Stimulated activated CD8-positive, alpha-beta memory T cell treated with anti-CD3 and anti-CD28 coated beads, Interleukin-12 subunit alpha, Interleukin-12 subunit beta, amount 100 ng/mL, for 4 hours (primary cell): ENCODE measurements around the gene FCHSD1.
A peak's percentile ranks its signal among the peaks of the same experiment; 100 is the strongest.

Source experiments
- DNase-seq: peaks from one replicate; pipeline ENCODE4 v3.0.0-alpha.2; 2020; ENCODE audit warnings: low read depth

FCHSD1 gene

DNA sequence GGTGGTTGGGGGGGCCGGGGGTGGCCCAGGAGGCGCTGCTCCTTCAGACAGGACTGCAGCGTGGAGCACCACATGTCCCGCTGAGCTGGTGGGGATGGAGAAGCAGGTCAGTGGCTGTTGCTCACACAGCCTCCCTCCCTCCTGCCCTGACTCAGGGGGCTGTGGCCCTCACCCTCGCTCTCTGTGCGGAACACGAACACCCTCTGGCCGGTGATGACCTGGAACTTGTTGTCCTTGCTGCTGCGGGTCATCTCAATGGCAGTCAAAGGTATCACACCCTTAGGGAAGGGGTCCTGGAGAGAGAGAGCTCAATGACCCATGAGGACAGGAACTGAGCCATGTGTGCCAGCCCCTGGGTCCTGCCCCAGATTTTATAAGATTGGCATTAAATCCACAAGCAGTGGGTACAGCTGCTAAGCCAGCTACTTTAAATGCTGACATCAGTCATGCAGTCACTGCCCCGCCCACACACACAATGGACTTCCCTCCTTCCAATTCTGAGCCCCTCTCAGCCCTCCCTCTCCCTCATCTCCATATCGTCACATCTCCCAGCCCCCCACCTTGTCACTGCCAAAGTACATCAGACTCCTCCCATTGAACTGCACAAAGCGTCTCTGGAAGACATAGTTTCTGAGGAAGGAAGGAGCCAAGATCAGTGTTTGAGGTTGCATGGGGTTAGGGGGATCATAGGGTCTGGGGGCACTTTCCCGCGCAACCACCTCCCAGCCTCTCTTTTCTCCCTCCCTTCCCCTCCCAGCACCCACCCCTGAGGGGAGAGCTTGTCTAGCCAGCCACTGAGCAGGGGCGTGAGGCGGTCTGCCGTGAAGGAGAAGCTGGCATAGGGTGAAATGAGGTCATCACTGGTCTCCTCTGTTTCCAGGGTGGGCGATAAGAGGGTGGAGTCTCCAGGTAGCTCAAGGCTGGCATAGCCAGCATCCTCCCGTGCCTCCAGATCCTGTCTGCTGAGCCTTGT is 21.9 kb upstream of the FCHSD1 start:
- no peak for DNase-seq

DNA sequence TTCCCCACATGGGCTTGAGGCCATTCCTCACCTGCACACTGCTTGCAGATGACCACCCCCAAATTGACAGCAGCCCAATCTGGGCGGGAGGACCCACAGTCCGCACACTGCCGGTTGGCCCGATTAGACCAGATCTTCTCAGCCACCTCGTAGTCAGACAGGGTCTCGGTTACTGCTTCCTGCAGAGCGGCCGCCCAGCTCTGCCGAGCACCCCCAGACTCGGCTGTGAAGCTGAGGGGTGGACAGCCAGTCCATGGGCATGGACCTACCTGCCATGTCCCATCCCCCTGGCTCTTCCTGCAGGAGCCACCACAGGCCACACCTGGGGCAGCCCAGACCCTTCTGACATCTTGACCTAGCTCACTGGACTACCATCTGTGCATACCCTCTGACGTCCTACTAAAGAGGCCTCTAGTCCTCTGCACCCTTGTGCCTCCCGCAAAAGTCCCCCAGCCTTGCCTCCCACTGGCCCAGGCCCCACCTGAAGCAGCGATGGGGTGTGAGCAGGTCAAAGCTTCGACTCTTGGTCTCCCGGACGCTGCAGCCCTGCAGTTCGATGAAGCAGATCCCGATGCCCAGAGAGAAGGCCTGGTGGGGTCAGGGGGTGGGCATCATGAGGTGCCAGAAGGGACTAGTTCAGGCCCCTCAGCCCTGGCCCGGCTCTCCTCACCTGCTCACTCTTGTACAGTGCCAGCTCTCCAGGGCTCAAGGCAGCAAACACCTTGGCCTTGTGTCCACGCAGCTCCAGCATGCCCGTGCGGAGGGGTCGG is 21.0 kb upstream of the FCHSD1 start:
- DNase-seq: no peak

DNA sequence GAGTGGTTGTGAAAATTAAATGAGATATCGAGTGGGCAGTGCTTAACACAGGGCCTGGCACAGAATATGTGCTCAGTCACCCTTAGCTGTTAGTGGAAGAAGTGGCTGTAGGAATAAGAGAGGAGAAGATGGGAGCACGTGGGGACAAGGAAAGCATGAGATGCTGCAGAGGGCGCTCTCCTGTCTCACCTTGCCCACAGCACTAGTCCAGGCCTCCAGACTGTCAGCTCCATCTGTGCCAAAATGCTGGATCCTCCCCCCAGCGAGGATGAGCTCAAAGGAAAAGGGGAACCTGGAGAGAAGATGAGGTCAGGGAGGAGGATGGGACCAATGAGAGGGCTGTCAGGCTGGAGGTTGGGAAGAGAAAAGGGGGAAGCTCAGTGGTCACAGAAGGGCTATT is 18.3 kb upstream of the FCHSD1 start:
- no peak for DNase-seq

DNA sequence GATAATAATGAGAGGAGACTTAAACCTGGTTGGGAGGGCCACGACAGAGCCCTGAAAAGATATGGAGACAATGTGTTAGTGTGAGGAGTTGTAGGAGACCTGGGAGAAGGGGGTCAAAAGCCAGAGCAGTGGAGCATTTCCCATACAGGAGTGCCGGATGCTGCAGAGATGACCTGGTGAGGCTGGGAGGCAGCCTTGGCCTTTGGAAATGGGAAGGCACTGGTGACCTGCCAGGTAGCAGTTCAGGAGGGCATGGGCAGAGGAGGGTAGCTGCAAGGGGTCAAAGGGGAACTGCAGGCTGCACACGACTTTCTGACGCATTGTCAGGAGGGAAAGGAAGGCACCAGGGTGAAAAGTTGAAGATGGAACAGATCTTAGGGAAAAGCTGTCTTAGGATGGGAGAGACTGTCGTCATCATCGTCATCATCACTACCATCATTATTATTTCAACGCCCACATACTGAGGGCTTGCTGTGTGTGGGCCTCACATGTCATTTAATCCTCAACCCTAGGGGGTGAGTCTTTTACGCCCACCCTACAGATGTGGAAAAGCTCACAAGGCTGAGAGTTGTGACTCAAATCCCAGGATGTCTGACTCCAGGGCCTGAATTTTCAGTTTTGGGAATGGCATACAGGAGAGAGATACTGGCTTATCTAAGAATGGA is 17.5 kb upstream of the FCHSD1 start:
- no peak for DNase-seq

DNA sequence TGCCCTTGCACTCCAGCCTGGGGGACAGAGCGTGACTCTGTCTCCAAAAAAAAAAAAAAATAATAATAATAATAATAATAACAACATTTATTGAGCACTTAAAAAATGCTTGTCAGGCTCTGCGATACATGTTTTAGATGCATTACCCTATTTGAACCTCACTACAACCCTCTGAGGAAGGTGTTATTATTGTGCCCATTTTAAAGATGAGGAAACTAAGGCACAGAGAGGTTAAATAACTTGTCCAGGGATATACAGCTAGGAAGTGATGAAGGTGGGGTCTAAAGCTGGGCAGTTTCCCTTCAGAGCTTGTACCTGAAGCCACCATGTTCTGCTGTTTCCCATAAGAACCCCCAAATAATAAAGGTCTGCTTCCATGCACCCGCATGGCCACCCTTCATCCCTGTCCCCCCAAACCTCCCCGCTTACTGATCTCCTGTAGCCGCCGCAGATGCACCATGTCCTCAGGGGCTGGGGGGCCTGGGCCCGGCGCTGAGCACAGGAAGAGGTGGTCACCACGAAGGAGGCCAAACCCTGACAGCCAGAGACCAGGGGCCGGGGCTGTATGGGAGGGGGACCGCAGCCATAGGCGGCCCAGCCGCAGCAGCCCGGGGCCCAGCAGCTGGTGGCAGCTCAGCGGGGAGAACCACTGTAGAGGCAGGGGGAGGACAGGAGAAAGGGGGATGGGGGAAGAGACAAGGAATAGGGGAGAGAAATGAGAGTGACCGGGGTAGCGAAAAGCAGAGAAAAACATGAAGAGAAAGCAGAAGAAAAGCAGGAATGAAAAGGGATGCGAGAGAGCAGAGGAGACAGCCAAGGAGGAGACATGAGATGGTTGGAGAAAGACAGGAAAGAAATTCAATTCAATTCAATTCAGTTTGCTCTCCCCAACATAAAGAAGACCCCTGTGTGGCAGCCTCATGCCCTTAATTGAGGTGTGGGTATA is 15.1 kb upstream of the FCHSD1 start:
- no peak for DNase-seq

DNA sequence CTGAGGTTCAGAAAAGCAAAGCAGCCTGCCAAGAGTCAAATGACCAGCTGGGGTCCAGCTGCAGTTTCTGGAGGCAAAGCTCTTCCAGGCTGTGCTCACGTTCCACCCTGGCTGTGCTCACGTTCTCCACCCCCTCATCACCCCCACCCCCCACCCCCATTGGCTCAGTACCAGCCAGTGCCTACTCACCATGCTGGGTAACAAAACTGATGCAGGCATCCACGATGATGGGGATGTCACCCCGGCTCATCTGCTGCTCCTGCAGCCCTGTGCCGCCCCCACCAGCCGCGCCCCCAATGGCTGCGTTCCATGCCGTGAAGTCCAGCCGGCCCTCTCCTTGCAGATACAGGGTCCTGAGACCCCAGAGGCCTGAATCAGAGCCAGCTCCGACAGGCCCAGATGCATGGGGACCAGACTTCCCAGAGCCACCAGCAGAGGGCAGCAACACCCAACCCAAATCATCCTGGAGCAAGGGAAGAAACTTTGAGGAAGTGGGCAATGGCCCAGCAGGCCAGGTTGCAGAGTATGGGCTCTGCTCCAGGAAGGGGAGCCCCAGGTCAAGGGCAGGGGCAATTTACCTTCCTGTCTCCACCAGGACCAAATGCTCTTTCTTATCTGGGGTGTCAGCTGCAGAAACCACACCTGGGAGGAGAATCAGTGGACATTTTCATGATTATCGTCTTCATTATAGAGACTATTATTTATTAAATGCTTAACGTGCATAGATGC is 13.7 kb upstream of the FCHSD1 start:
- peak; percentile 41 for DNase-seq

DNA sequence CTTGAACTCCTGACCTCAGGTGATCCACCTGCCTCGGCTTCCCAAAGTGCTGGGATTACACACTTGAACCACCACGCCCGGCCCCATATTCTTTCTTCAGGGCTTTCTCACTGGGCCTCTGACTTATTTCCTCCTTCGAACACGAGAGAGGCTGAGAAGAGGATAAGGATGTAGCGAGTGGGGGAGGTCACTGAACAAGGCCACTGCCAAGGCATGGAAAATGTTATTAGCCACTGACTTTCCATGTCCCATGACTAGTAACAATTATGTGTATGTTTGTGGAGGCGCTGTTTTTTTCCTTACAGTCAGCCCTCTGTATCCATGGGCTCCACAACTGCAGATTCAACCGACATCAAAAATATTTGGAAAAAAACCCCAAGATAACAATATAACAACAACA is 12.3 kb upstream of the FCHSD1 start:
- DNase-seq: no peak

DNA sequence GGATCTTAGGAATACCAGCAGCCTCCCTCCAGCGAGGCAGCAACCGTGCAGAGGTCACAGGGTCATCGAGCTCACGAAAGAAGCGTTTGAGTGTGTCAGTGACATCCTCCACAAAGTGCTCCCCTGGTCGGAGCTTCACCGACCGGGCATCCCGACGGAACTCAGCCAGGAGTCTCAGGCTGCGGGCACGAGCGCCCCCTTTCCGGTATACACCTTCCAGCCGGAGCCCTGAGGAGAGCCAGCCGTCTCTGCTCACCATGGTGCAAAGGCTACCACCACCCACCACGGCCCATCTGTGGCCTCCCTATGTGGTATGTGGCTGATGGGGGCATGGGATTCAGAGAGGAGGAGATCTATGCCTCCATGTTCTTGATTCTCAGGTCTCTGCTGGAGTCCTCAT is 10.8 kb upstream of the FCHSD1 start:
- no peak for DNase-seq

DNA sequence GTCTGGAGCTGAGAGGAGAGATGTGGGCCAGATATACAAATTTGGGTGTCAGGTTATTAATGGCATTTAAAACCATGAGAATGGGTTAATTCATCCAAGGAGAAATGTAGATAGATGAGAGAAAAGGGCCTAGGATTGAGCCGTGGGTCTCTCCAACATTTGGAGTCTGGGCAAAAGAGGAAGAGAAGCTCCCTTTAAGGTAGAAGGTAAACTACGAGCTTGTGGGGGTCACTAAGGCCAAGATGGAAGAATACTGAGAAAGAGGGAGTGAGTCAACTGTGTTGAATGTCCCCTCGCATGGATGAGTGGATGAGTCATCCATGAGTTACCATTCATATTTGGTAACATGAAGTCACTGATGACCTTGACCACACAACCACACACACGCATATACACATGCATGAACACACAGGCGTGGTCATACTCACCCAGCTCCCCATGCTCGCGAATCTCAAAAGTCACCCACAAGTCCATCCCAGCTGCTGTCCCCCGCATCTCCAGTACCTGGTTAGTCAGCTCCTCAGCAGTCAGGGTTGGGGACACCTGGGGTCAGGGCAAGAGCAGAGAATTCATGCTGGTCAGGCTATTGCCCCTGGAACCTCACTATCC is 6.8 kb upstream of the FCHSD1 start:
- DNase-seq: no peak

DNA sequence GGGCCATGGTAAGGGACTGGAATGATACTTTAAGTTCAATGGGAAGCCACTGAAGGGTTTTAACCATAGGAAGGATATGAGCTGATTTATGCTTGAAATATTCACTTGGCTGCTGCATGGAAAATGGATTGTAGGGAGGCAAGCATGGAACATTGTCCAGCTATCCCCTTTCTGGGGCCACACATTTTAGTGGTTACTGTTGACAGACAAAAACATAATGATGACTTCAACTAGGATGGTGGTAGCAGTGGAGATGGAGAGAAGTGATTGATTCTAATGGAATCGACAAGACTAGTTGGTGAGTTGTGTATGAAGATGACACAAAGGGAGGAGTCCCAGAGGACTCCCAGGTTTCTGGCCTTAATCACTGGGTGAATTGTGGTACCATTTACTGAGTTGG is 6.2 kb upstream of the FCHSD1 start:
- DNase-seq: no peak

DNA sequence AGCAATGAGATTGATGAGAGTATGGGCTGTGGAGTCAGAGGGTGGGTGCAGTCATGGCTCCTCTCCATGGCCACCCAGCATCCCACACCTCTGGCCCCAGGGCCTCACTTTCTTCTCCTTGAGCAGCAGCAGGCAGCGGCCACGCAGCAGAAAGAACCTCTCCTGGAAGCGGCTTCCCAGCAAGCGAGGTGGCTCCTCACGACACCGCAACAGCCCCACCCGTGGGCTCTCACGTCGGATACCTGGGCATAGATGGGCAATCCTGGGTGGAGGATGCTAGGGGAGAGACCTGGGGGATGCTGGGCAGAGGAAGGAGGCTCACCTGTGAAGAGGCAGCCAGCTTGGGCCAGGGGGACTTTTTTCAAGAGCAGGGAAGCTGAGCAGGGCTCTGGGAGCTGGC is 5.2 kb upstream of the FCHSD1 start:
- DNase-seq: no peak

DNA sequence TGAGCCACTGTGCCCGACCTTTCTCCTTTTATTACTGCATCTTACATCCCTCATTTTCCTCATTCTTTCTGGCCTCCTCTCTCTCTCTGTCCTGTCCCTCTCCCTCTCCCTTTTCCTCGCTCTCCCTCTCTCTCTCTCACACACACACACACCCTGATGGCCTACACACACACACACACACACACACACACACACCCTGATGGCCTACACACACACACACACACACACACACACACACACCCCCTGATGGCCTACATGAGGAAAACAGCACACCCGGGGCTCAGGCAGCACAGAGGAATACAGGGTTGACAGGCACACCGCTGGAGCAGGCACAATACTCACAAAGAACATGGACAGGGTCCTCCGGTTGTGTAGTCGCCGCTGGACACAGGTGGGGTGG is 3.8 kb upstream of the FCHSD1 start:
- DNase-seq: no peak

DNA sequence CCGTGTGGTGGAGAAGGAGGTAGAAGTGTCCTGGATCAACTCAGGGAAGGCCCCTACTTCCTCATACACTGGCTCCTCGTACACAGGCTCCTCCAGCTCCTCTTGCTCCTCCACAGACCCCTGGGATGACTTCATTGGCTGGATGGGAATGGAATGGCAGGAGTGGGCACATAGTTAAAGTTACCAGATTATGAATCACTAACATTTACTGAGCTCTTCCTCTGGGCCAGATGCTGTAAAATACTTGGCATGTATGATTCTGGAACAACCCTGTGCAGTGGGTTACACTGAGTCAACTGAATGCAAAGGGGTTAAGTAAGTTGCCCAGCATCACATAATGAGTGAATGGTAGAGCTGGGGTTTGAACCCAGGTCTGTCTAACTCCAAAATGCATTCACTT is 3.1 kb upstream of the FCHSD1 start:
- no peak for DNase-seq

DNA sequence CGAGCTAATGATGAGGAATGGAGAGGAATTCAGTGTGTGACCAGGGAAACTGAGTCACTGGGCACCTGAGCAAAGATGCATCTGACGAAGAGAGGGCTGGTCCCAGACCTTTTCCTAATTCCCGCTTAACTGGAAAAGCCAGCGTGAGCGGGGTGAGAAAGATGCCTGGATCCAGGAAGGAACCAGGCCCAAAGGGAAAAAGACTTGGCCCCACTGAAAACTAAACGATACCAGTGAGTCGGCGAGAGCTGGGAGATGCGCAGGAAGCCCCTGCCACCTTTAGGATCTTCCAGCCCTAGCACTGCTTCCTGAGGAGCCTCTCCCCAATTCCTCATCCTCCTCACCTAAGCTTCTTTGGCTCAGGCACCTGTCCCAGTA is 499 bp upstream of the FCHSD1 start:
- no peak for DNase-seq

DNA sequence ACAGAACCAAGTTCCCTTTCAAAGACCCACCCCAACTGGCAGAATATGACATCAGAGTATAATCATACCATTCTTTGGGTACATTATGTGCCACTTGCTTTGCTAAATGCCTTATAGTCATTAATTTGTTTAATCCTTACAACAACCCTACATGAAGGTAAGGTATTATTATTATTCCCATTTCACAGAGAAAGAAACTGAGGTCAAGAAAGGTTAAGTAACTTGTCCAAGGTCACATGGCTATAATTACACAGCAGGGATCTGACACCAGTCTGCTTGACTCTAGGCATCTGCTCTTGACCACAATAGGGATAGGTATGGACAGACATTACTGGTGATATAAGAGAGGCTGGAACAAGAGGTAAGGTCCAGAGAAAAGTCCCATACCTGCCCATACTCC is 1.2 kb downstream of the FCHSD1 start:
- DNase-seq: no peak

DNA sequence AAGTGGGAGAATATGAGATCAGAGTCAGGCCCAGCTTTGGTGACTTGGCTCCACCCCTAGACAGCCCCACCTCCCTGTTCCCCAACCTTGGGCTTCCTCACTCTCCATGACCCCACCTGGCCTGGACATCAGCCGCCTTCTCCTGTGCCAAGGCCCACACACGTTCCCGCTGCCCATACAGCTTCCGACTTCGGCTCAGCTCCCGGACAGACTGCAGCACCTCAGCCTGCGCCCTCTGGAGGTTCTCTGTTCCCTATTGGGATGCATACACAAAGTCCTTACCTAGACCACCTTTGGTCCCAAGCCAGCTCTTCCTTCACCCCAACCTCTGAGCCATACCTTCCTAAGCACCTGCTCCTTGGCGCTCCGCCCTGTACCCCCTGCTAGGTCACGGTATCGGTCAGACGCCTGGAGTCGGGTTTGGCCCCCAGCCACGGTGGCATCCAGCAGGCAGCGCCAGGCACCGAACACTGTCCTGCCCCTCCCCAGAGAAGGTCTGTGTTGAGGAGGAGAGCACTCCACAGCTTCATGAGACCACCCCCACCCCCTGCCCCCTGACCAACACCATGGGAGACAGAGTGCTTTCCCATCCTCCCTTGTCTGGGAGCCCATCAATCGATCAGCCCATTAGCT is 2.0 kb downstream of the FCHSD1 start:
- no peak for DNase-seq

DNA sequence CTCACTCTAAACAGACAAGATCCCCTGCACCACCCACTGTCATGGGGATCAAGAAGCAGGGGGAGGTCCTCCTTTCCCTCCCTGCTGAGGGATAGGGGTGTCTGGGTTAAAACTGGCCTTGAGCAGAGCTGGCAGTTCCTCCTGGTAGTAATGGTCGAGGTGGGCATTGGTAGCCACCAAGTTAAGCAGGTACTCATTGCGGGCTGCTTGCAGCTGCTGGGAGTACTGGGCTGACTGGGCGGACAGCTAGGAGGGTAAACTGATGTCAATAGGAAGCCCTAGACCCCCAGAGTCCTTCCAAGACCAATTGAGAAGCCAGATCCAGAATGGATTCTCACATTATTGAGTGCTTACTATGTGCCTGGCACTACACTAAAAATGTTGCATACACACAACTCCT is 3.4 kb downstream of the FCHSD1 start:
- DNase-seq: no peak

DNA sequence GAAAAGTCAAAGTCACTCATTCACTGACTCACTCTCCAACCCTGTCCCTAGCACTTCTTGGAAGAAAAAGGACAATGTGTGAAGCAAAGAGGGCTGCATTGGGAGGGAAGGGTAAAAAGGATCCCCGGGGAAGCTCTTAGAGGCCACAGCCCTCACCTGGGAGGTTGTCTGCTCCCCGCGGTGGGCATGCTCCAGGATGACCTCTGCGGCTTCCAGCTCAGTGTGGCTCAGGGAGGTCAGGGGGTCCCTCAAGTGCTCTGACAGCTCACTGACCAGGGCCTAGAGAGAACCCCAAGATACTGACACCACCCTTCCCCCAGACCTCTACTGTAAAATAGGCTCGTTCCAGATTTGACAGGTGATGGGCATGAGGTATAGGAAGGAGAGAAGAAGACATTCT is 4.0 kb downstream of the FCHSD1 start:
- DNase-seq: no peak

DNA sequence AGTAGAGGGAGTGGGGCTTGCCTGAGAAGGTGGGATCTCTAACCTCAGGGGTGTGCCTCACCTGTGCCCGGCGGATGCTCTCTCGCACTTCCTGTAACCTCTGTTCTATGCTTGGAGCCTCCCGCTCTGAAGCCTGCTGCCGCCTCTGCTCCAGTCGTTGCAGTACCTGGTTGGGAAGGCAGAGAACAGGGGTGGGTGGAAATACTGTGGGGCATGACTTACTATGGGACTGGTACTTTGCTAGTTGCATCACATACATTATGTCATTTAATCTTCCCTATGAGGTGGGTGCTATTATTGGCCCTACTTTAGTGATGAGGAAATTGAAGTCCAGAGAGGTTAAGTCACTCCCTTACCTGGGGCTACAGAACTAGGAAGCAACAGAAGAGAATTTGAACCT is 5.2 kb downstream of the FCHSD1 start:
- DNase-seq: no peak

DNA sequence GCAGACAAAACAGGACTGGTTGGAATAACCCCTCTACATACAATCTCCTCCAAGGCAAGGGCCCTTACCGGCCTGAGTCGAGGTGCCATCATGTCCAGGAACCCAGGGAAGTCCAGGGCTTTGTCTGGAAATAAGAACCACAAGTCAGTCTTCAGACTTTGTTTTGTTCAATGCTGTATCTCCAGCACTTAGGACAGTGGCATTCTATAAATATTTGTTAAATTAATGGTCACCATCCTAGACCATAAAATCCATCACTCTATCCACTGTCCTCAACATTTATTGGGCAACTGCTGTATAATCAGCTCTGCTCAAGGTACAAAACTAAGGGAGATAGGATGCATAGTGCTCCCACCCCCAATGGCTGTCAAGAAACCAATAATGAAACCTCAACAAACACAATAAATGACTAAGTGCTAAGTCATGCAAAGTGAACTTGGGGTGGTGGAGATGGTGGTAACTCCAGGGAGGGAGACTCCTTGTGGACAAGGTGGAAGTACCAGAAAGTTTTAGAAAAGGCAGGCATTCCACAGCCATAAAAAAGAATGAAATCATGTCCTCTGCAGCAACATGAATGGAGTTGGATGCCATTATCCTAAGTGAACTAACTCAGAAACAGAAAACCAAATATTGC is 9.5 kb downstream of the FCHSD1 start:
- DNase-seq: no peak
